Loucy (cell line): ENCODE data around the gene MT2A.

Source experiments
- H2AFZ ChIP-seq: fragments of 200-600 bp; sonication (generic); 2 replicates; pipeline ENCODE4 v1.6.0; 2016; ENCODE audit warnings: antibody characterized with exemption, mild to moderate bottlenecking, low read length, moderate library complexity
- H3F3A ChIP-seq: fragments of 200-600 bp; 2 replicates; pipeline ENCODE4 v1.6.0; 2016; ENCODE audit warnings: antibody characterized with exemption, low read depth, mild to moderate bottlenecking
- H3K27me3 ChIP-seq: fragments of 200-600 bp; sonication (generic); 2 replicates; pipeline ENCODE4 v1.6.1; 2014; ENCODE audit warnings: low read length, mild to moderate bottlenecking; ENCODE audit not compliant: insufficient read depth, poor library complexity, severe bottlenecking
- H3K36me3 ChIP-seq: fragments of 200-600 bp; sonication (generic); 2 replicates; pipeline ENCODE4 v1.6.1; 2016; ENCODE audit warnings: low read length; ENCODE audit not compliant: insufficient read depth
- H3K4me1 ChIP-seq: fragments of 200-600 bp; sonication (generic); 2 replicates; pipeline ENCODE4 v1.5.1; 2014; ENCODE audit warnings: low read length, mild to moderate bottlenecking; ENCODE audit not compliant: insufficient read depth, poor library complexity, severe bottlenecking
- H3K4me2 ChIP-seq: fragments of 200-600 bp; sonication (generic); 2 replicates; pipeline ENCODE4 v1.6.0; 2014; ENCODE audit warnings: antibody characterized with exemption, low read length, low read depth, mild to moderate bottlenecking; ENCODE audit not compliant: poor library complexity, severe bottlenecking
- H3K4me3 ChIP-seq: fragments of 200-600 bp; sonication (generic); 2 replicates; pipeline ENCODE4 v1.5.1; 2014; ENCODE audit warnings: low read length, mild to moderate bottlenecking, mixed read lengths; ENCODE audit not compliant: poor library complexity, severe bottlenecking
- H3K79me2 ChIP-seq: fragments of 200-600 bp; sonication (generic); 2 replicates; pipeline ENCODE4 v1.6.1; 2014; ENCODE audit warnings: low read length; ENCODE audit not compliant: insufficient read depth
- H3K9ac ChIP-seq: fragments of 200-600 bp; sonication (generic); 2 replicates; pipeline ENCODE4 v1.6.0; 2014; ENCODE audit warnings: mild to moderate bottlenecking, low read depth, low read length, moderate library complexity; ENCODE audit not compliant: poor library complexity, severe bottlenecking
- H3K9me2 ChIP-seq: fragments of 200-600 bp; sonication (generic); replicated peaks from 2 replicates; pipeline ENCODE4 v1.6.1; 2016; ENCODE audit warnings: low read depth, low read length, mixed read lengths
- H3K9me3 ChIP-seq: fragments of 200-600 bp; sonication (generic); 2 replicates; pipeline ENCODE4 v1.6.1; 2014; ENCODE audit warnings: mild to moderate bottlenecking, antibody characterized with exemption, low read length, low read depth; ENCODE audit not compliant: insufficient read depth
- H4K20me1 ChIP-seq: fragments of 200-600 bp; sonication (generic); 2 replicates; pipeline ENCODE4 v1.6.0; 2014; ENCODE audit warnings: antibody characterized with exemption, low read length, mild to moderate bottlenecking; ENCODE audit not compliant: insufficient read depth, poor library complexity, severe bottlenecking
- CTCF ChIP-seq: fragments of 200-600 bp; sonication (generic); conservative IDR thresholded peaks from 2 replicates; pipeline ENCODE4 v1.5.1; 2014; ENCODE audit warnings: mild to moderate bottlenecking, antibody characterized with exemption, low read length
- EZH2phosphoT487 ChIP-seq: fragments of 200-600 bp; IDR thresholded peaks from 2 replicates; pipeline ENCODE4 v1.6.1; 2018; ENCODE audit warnings: antibody characterized with exemption, mild to moderate bottlenecking, moderate library complexity, borderline replicate concordance

The MT2A gene

DNA sequence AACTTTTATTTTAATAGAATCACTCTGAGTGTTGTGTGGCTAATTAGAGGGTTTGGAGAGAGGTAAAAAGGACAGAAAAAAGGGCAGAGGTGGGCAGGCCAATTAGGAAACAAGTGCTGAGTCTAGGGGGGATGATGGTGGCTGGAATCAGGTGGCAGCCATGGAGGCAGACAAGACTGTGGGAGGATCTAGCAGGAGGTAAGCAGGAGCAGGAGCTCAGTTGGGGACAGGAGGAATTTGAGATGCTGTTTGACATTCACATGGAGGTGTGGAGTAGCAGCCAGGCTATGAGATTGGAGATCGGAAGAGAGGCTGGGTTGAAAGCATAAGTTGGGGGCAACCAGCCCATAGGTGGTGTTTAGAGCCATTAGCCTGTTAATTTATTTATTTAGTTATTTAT, 47.3 kb upstream of the MT2A start:
- H3K79me2 ChIP-seq: no peaks in the 10 kb centered on the region
- no peaks in the 10 kb centered on the region for H4K20me1 ChIP-seq
- no peak overlapping the region for H2AFZ ChIP-seq
- no peaks in the 10 kb centered on the region for H3K9me3 ChIP-seq
- no peaks in the 10 kb centered on the region for H3K27me3 ChIP-seq
- H3K4me2 ChIP-seq: no peak overlapping the region
- no peaks in the 10 kb centered on the region for H3F3A ChIP-seq
- TF ChIP-seq CTCF: no peak
- TF ChIP-seq EZH2phosphoT487: no peak
- no peak overlapping the region for H3K4me3 ChIP-seq
- H3K4me1 ChIP-seq: no peaks in the 10 kb centered on the region
- H3K9me2 ChIP-seq: no peaks in the 10 kb centered on the region
- no peaks in the 10 kb centered on the region for H3K36me3 ChIP-seq
- no peak overlapping the region for H3K9ac ChIP-seq

DNA sequence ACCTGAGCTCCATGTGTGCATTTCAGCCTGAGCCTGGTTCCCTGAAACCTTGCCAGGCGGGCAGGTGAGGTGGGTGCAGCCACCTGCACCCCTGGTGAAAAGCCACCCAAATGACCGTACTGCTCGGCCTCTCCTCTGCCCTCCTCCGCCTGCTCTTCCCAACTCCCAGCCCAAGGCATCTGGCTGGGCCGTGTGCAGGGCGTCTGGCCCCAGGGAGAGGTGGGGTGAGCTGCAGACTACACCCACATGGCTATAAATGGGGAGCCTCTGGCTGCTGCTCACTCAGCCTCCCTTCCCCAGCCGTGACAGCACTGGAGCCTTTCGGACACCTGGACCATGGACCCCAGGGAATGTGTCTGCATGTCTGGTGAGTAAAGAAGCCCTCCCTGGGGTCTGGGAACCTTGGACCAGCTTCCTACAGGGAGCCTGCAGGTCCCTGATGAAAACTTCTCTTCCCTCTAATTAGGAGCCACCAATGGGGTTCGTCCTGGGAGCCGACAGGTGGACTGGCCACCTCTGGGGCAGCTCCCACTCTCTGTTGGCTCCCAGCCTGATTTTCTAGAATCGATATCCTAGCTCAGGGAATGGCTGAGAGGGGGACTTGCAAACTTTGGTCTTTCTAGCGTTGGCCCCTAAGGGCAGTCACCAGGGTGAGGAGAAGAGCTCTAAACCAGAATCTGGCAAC, 43.4 kb upstream of the MT2A start, which contains the start of gene MT4:
Gene MT4 (plus strand): TSS at position 281 of the 685 bp plus-strand sequence. CDS start 56 bp downstream, at position 337.
- Histone ChIP-seq H3K9me3 (no peaks in the 10 kb centered on the region), H3K4me2 (no peak within 1 kb of the TSS), H3K9ac (no peak within 1 kb of the TSS), H4K20me1 (no peaks in the 10 kb centered on the region), H3K79me2 (no peaks in the 10 kb centered on the region), H3K9me2 (no peaks in the 10 kb centered on the region), H3F3A (no peaks in the 10 kb centered on the region), H2AFZ (no peak within 1 kb of the TSS), H3K36me3 (no peaks in the 10 kb centered on the region), H3K27me3 (no peaks in the 10 kb centered on the region), H3K4me3 (no peak within 1 kb of the TSS), H3K4me1 (no peaks in the 10 kb centered on the region)
- TF ChIP-seq CTCF (no peak), EZH2phosphoT487 (no peak)

DNA sequence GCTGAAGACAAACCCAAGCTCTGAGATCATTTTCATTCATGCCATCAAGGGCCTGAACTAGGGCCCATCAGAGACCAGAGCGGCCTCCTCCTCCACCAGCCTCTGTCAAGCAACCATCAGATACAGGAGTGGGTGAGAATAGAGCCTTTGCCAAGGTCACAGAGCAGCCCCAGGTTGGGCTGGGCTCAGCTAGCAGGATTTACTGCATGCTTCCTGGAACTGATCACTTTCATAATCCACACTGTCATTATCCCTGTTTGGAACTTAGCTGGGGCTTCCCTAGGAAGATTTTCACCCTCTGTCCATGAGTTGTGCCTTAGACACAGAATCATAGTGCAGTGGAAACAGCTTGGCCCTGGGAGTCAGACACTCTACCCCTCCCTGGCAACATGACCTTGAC, 38.4 kb upstream of the MT2A start:
- no peak overlapping the region for H3K9ac ChIP-seq
- H3K4me1 ChIP-seq: no peaks in the 10 kb centered on the region
- no peaks in the 10 kb centered on the region for H4K20me1 ChIP-seq
- no peak overlapping the region for H2AFZ ChIP-seq
- H3K36me3 ChIP-seq: no peaks in the 10 kb centered on the region
- H3K27me3 ChIP-seq: no peaks in the 10 kb centered on the region
- H3K9me3 ChIP-seq: peaks cover 3% of the 10 kb centered on the region; the same call in 1 of the 2 replicates
- H3K9me2 ChIP-seq: no peaks in the 10 kb centered on the region
- H3K4me3 ChIP-seq: no peak overlapping the region
- no peaks in the 10 kb centered on the region for H3K79me2 ChIP-seq
- TF ChIP-seq EZH2phosphoT487 (no peak), CTCF (no peak)
- H3K4me2 ChIP-seq: no peak overlapping the region
- no peaks in the 10 kb centered on the region for H3F3A ChIP-seq
